MG63 (cell line): Measurements from ENCODE around the gene CRYAB. TPM values are rescaled to one million over a fixed set of nuclear protein-coding genes. Genes with fewer than 3 reads are reported as not detected.
"Not testable (repeated sequence)": the region's sequence is repeated elsewhere in the genome, so short reads cannot be mapped to it uniquely, and the experiment has no call there.

Experiments
- DNase-seq: peaks from one replicate; pipeline ENCODE4 v3.0.0-alpha.2; 2020
- H3K27me3 ChIP-seq: fragments of 250-450 bp; sonication (Bioruptor Pico); 2 replicates; pipeline ENCODE4 v1.5.1; 2020; ENCODE audit warnings: mild to moderate bottlenecking, moderate library complexity
- H3K36me3 ChIP-seq: fragments of 250-450 bp; sonication (Bioruptor Pico); 2 replicates; pipeline ENCODE4 v1.5.1; 2020; ENCODE audit warnings: mild to moderate bottlenecking, moderate library complexity
- H3K4me3 ChIP-seq: fragments of 250-450 bp; sonication (Bioruptor Pico); 2 replicates; pipeline ENCODE4 v1.5.1; 2020; ENCODE audit warnings: mild to moderate bottlenecking, moderate library complexity
- H3K9me3 ChIP-seq: fragments of 250-450 bp; sonication (Bioruptor Pico); 2 replicates; pipeline ENCODE4 v1.5.1; 2020; ENCODE audit warnings: mild to moderate bottlenecking, moderate library complexity
- total RNA-seq: library from RNA; depleted of rRNA; stranded (reverse); fragments of >200 nt; shearing (Covaris generic); gene quantifications from 2 replicates; pipeline ENCODE4 v1.2.3, GENCODE V29; 2014; ENCODE audit warnings: low replicate concordance

The CRYAB gene
- total RNA-seq, 1 experiment from 2014 or later: 15.7 TPM

- no peaks in the 10 kb centered on the region for H3K9me3 ChIP-seq
- no peaks in the 10 kb centered on the region for H3K36me3 ChIP-seq
- no peak overlapping the region for H3K4me3 ChIP-seq
- no peak for DNase-seq
- no peaks in the 10 kb centered on the region for H3K27me3 ChIP-seq
These were observed 6.2 kb upstream of the CRYAB start for GRCh38 chr11:111917788-111918187.

GRCh38 chr11:111917312-111917711, 5.7 kb upstream of the CRYAB start:
- Histone ChIP-seq H3K27me3 (no peaks in the 10 kb centered on the region), H3K4me3 (no peak overlapping the region), H3K36me3 (no peaks in the 10 kb centered on the region), H3K9me3 (no peaks in the 10 kb centered on the region)
- no peak for DNase-seq

- Histone ChIP-seq H3K27me3 (no peaks in the 10 kb centered on the region), H3K9me3 (no peaks in the 10 kb centered on the region)
These were observed 5.2 kb upstream of the CRYAB start for GRCh38 chr11:111916768-111917167.

GRCh38 chr11:111913997-111914396, 2.4 kb upstream of the CRYAB start:
- DNase-seq: peak; percentile 53
- no peaks in the 10 kb centered on the region for H3K36me3 ChIP-seq
- H3K27me3 ChIP-seq: no peaks in the 10 kb centered on the region
- no peaks in the 10 kb centered on the region for H3K9me3 ChIP-seq
- H3K4me3 ChIP-seq: no peak overlapping the region

More at GRCh38 chr11:111916768-111917167, 5.2 kb upstream of the CRYAB start:
- Histone ChIP-seq H3K36me3 (no peaks in the 10 kb centered on the region), H3K4me3 (no peak overlapping the region)
- no peak for DNase-seq

GRCh38 chr11:111913031-111913861, 1.7 kb upstream of the CRYAB start:
- peak; percentile 33 for DNase-seq
- Histone ChIP-seq H3K27me3 (no peaks in the 10 kb centered on the region), H3K36me3 (no peaks in the 10 kb centered on the region; the same call in 1 of the 2 replicates), H3K9me3 (no peaks in the 10 kb centered on the region), H3K4me3 (peak overlapping the region; percentile 29)

GRCh38 chr11:111912535-111912934, 965 bp upstream of the CRYAB start, which contains the start of gene HSPB2:
TSS of gene HSPB2 (plus strand) at chr11:111912734. CDS start at chr11:111912830, 96 bp downstream.
- Histone ChIP-seq H3K9me3 (no peaks in the 10 kb centered on the region), H3K4me3 (peak within 1 kb of the TSS; percentile 29), H3K36me3 (no peaks in the 10 kb centered on the region; the same call in 1 of the 2 replicates), H3K27me3 (no peaks in the 10 kb centered on the region)
- DNase-seq: peak; percentile 16

GRCh38 chr11:111910676-111911562, 651 bp downstream of the CRYAB start:
- peak; percentile 39 for DNase-seq

GRCh38 chr11:111909378-111909777, 2.2 kb downstream of the CRYAB start:
- H3K4me3 ChIP-seq: no peak overlapping the region
- no peaks in the 10 kb centered on the region for H3K27me3 ChIP-seq
- 0 out of 2 replicates have a peak, but pooled peaks cover 3% of the 10 kb centered on the region for H3K9me3 ChIP-seq
- no peaks in the 10 kb centered on the region; the same call in 1 of the 2 replicates for H3K36me3 ChIP-seq
- DNase-seq: no peak

More at GRCh38 chr11:111910676-111911562, 651 bp downstream of the CRYAB start:
- no peak overlapping the region for H3K4me3 ChIP-seq
- no peaks in the 10 kb centered on the region for H3K27me3 ChIP-seq
- no peaks in the 10 kb centered on the region; the same call in 1 of the 2 replicates for H3K36me3 ChIP-seq
- no peaks in the 10 kb centered on the region for H3K9me3 ChIP-seq

GRCh38 chr11:111908639-111909305, 2.8 kb downstream of the CRYAB start:
- Histone ChIP-seq H3K4me3 (no peak overlapping the region), H3K9me3 (0 out of 2 replicates have a peak, but pooled peaks cover 3% of the 10 kb centered on the region), H3K27me3 (no peaks in the 10 kb centered on the region), H3K36me3 (no peaks in the 10 kb centered on the region; the same call in 1 of the 2 replicates)
- no peak for DNase-seq

GRCh38 chr11:111906680-111907079, 4.9 kb downstream of the CRYAB start:
- DNase-seq: no peak
- H3K27me3 ChIP-seq: no peaks in the 10 kb centered on the region
- H3K36me3 ChIP-seq: no peaks in the 10 kb centered on the region; the same call in 1 of the 2 replicates
- no peak overlapping the region for H3K4me3 ChIP-seq
- H3K9me3 ChIP-seq: 0 out of 2 replicates have a peak, but pooled peaks cover 3% of the 10 kb centered on the region

- H3K4me3 ChIP-seq: no peak overlapping the region
- H3K9me3 ChIP-seq: 0 out of 2 replicates have a peak, but pooled peaks cover 3% of the 10 kb centered on the region
- peak; percentile 21 for DNase-seq
- no peaks in the 10 kb centered on the region; the same call in 1 of the 2 replicates for H3K36me3 ChIP-seq
- no peaks in the 10 kb centered on the region for H3K27me3 ChIP-seq
These were observed 6.2 kb downstream of the CRYAB start for GRCh38 chr11:111905411-111905810.

GRCh38 chr11:111886844-111887243, 24.7 kb downstream of the CRYAB start:
- Histone ChIP-seq H3K9me3 (no peaks in the 10 kb centered on the region; the same call in 1 of the 2 replicates), H3K27me3 (no peaks in the 10 kb centered on the region), H3K36me3 (no peaks in the 10 kb centered on the region), H3K4me3 (no peak overlapping the region)
- no peak for DNase-seq

- DNase-seq: no peak
- no peak overlapping the region for H3K4me3 ChIP-seq
- H3K36me3 ChIP-seq: no peaks in the 10 kb centered on the region
- no peaks in the 10 kb centered on the region for H3K27me3 ChIP-seq
- H3K9me3 ChIP-seq: no peaks in the 10 kb centered on the region
These were observed 25.5 kb downstream of the CRYAB start for GRCh38 chr11:111886032-111886431.

GRCh38 chr11:111885053-111885452, 26.5 kb downstream of the CRYAB start:
- not testable (repeated sequence) for H3K9me3 ChIP-seq, H3K36me3 ChIP-seq, DNase-seq, H3K4me3 ChIP-seq, H3K27me3 ChIP-seq

GRCh38 chr11:111882202-111882601, 29.4 kb downstream of the CRYAB start:
- Histone ChIP-seq H3K36me3 (no peaks in the 10 kb centered on the region), H3K4me3 (no peak overlapping the region), H3K9me3 (no peaks in the 10 kb centered on the region), H3K27me3 (no peaks in the 10 kb centered on the region)
- no peak for DNase-seq

- H3K36me3 ChIP-seq: no peaks in the 10 kb centered on the region
- peak overlapping the region; percentile 62 for H3K4me3 ChIP-seq
- H3K9me3 ChIP-seq: no peaks in the 10 kb centered on the region
- no peak for DNase-seq
- no peaks in the 10 kb centered on the region for H3K27me3 ChIP-seq
These were observed 32.0 kb downstream of the CRYAB start for GRCh38 chr11:111879637-111879960.
